Measurements from ENCODE around the gene PTPA. TPM values are rescaled to one million over a fixed set of nuclear protein-coding genes. Genes with fewer than 3 reads are reported as not detected.

Gene PTPA
- total and polyA plus RNA-seq, 2 of the 4 experiments (the other 2 are of a cell fraction) = 124 to 149 TPM

DNA sequence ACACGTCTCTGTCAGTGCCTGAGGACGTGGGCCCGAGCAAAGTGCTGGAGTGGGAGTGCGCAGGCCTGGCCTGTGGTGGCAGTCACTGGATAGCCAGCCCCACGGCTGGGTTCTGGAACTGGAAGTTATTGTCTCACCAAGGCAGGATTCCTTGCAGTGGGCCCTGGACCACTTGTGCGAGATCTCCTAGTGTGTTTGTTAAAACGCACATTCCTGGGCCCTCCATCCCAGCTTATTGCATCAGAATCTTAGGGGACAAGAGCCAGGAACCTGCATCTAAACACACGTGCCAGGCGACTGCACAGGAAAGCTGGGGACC is 26.9 kb downstream of the PTPA start:
- H3K27ac ChIP-seq (ENCODE audit: insufficient read depth, low read length) = peak overlapping the region; percentile 83
- H3K79me1 ChIP-seq (ENCODE audit: low read depth in 1 of 2, low read length in 2 of 2) = peaks cover 5 to 32% of the 10 kb centered on the region in 2 experiments; a peak in 3 of 4 replicates
- 100% methylated on average over 3 of the region's 9 CpGs; no CpG with 5 or more reads in 1 of the 2 experiments for WGBS, 2 experiments (ENCODE audit: extremely low coverage in 2 of 2, insufficient read length in 1 of 2)
- H3K56ac ChIP-seq (ENCODE audit: extremely low read depth, insufficient read depth, low read length) = peak overlapping the region; percentile 34
- H2AK9ac ChIP-seq (replicated peaks; ENCODE audit: low read depth, low read length, poor library complexity) = peak overlapping the region; percentile 86
- no peak overlapping the region for H3K4me3 ChIP-seq (ENCODE audit: insufficient read depth, low read depth, low read length)
- no TSS peak for BruUV-seq (replicated peaks)
- peak overlapping the region; percentile 34 for H3K9ac ChIP-seq (ENCODE audit: low read depth, low read length)
- H2BK15ac ChIP-seq (ENCODE audit: low read depth, low read length) = peak overlapping the region; percentile 55; the same call in 2 of the 3 replicates
- H4K8ac ChIP-seq (ENCODE audit: low read depth in 2 of 2, low read length in 2 of 2) = peak overlapping the region; percentile 44 to 89
- H2BK120ac ChIP-seq (ENCODE audit: low read depth, low read length) = peak overlapping the region; percentile 100
- peak overlapping the region; percentile 85 for H4K5ac ChIP-seq (ENCODE audit: low read depth, low read length)
- POLR2A ChIA-PET (ENCODE audit: unreplicated experiment) = interaction anchor here (1.0 kb wide), 1 partner anchor 487 kb away, joined by 3 read pairs; no protein-coding TSS in a partner anchor
- dilution Hi-C loops (cut with HindIII; ENCODE audit: low sequenced_read_pairs, unreplicated experiment) = no loop called here
- no peaks in the 10 kb centered on the region; the same call in 1 of the 2 replicates for H4K20me1 ChIP-seq (ENCODE audit: insufficient read depth, low read length)
- intact Hi-C loops (cut with micrococcal nuclease) = loop anchor here (2.0 to 5.0 kb wide), 2 partner anchors 197 to 644 kb away; no protein-coding TSS in a partner anchor
- peak overlapping the region; percentile 88 for H3K14ac ChIP-seq (replicated peaks; ENCODE audit: low read depth, low read length)
- H4K91ac ChIP-seq (ENCODE audit: insufficient read depth, low read depth, low read length) = peak overlapping the region; percentile 94
- in situ Hi-C loops (cut with MboI; ENCODE audit: low sequenced_read_pairs) = no loop called here
- CTCF ChIA-PET = interaction anchor here (1.4 to 3.1 kb wide), 2 partner anchors 35 to 468 kb away, joined by 4 to 21 read pairs; no protein-coding TSS in a partner anchor
- peaks cover 24% of the 10 kb centered on the region for H3K36me3 ChIP-seq (ENCODE audit: control insufficient read depth, insufficient read depth, low read length)
- H3K18ac ChIP-seq (ENCODE audit: low read depth, low read length) = no peak overlapping the region; the same call in 1 of the 2 replicates
- H3K4ac ChIP-seq (ENCODE audit: low read depth, low read length) = peak overlapping the region; percentile 100
- no peaks in the 10 kb centered on the region for H3K27me3 ChIP-seq (ENCODE audit: control insufficient read depth, insufficient read depth, low read length)
- no peak for ATAC-seq (ENCODE audit: low read depth)
- peak overlapping the region; percentile 86 for H2BK5ac ChIP-seq (ENCODE audit: low read depth, low read length, poor library complexity, severe bottlenecking)
- H2BK20ac ChIP-seq (ENCODE audit: low read depth, low read length) = peak overlapping the region; percentile 90
- no peaks in the 10 kb centered on the region for H3K9me3 ChIP-seq (ENCODE audit: control insufficient read depth, insufficient read depth, low read length)
- no peak for DNase-seq
- H3K4me2 ChIP-seq (ENCODE audit: low read depth, low read length) = no peak overlapping the region
- peak overlapping the region; percentile 80 for H3K23ac ChIP-seq (ENCODE audit: low read depth, low read length)
- TF ChIP-seq SMC3 (IDR thresholded peaks at IDR 0.05; ENCODE audit: low read depth, low read length) = no peak
- no peak for TF ChIP-seq MAZ (IDR thresholded peaks at IDR 0.05; ENCODE audit: borderline replicate concordance, low read depth, low read length)
- no peak for TF ChIP-seq RFX5 (IDR thresholded peaks at IDR 0.05; ENCODE audit: low read depth, low read length)
- peak; percentile 43; the same call in 1 of the 2 replicates for TF ChIP-seq CEBPB (IDR thresholded peaks at IDR 0.05; ENCODE audit: low read depth, low read length)
- TF ChIP-seq CHD1 (IDR thresholded peaks at IDR 0.05; ENCODE audit: low read depth, low read length) = no peak
- no peak for TF ChIP-seq MAFK (IDR thresholded peaks at IDR 0.05; ENCODE audit: low read depth, low read length)
- TF ChIP-seq BHLHE40 (IDR thresholded peaks at IDR 0.05; ENCODE audit: low read depth, low read length) = no peak
- no peak for TF ChIP-seq MXI1 (IDR thresholded peaks at IDR 0.05; ENCODE audit: borderline replicate concordance, low read depth, low read length)
- peak overlapping the region; percentile 83 for H2AK5ac ChIP-seq (ENCODE audit: low read depth, low read length)
- no peak overlapping the region for H2AFZ ChIP-seq (replicated peaks; ENCODE audit: low read length, poor library complexity)
- peaks cover 38% of the 10 kb centered on the region for H3K4me1 ChIP-seq (ENCODE audit: control insufficient read depth, insufficient read depth, low read length)
- H3K9me1 ChIP-seq (ENCODE audit: insufficient read depth, low read length) = peaks cover 5% of the 10 kb centered on the region; the same call in 1 of the 2 replicates

Data from IMR-90 (cell line).